ENCODE measurements around the gene DZIP3. TPM values are rescaled to one million over a fixed set of nuclear protein-coding genes. Genes with fewer than 3 reads are reported as not detected.

DZIP3 gene, protein sequence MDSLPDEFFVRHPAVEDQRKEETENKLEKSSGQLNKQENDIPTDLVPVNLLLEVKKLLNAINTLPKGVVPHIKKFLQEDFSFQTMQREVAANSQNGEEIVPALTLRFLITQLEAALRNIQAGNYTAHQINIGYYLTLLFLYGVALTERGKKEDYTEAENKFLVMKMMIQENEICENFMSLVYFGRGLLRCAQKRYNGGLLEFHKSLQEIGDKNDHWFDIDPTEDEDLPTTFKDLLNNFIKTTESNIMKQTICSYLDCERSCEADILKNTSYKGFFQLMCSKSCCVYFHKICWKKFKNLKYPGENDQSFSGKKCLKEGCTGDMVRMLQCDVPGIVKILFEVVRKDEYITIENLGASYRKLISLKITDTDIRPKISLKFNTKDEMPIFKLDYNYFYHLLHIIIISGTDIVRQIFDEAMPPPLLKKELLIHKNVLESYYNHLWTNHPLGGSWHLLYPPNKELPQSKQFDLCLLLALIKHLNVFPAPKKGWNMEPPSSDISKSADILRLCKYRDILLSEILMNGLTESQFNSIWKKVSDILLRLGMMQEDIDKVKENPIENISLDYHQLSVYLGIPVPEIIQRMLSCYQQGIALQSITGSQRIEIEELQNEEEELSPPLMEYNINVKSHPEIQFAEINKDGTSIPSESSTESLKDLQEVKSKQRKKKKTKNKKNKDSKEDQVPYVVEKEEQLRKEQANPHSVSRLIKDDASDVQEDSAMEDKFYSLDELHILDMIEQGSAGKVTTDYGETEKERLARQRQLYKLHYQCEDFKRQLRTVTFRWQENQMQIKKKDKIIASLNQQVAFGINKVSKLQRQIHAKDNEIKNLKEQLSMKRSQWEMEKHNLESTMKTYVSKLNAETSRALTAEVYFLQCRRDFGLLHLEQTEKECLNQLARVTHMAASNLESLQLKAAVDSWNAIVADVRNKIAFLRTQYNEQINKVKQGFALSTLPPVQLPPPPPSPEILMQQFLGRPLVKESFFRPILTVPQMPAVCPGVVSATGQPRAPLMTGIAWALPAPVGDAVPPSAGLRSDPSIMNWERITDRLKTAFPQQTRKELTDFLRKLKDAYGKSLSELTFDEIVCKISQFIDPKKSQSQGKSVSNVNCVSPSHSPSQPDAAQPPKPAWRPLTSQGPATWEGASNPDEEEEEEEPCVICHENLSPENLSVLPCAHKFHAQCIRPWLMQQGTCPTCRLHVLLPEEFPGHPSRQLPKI
- total RNA-seq: 14.6 TPM

DNA sequence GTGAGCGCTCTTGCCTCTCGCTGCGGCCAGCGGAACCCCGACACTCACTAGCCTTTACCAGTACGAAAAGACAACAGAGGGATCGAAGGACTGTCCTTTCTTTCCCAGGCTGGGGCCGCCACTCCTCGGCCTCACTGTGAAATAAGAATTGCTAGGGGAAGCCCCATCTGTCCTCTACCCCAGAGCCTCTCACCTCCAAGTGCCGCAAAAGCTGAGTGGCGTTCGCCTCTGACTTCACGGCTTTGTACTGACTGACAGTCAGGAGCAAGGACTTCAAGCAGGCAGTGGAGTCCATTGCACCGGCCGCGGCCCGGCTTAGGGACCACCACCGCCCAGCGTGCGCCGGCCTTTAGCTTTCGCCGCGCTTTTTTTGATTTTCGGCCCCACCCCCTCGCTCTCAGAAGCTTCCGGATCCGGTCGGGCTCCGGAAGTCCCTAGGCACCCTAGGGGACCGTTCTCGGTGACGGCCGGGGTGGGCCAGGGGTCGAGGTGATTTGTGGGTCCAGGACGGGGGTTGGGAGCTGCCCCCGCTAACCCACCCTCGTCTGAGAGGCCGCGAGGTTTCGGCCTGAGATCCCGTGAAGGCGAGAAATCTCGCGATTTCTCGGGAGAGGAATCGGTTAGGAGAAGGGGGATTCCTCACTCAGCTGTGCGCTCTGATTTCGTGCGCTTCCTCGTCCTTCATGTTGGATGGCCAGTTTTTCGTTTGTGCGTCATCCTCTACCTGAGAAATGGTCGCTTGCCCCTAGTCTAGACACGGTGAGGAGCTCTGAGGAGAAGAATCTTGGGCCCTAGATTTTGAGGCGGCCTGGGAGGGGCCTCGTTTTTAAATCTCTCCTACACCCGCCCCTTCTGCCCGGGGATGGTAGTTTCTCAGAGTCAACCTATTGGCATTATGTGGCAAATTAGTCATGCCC lies at the start of gene DZIP3, which contains the start of gene CIP2A:
Gene DZIP3, plus strand, starts transcription at position 642 of the 917 bp plus-strand sequence. CDS start 15,685 bp downstream, outside the sequence.
Gene CIP2A, minus strand, starts transcription at position 358 of the 917 bp plus-strand sequence. Its CDS starts 63 bp downstream, at position 295.
- H3K4me3 ChIP-seq (ENCODE audit: low read length in 3 of 3): peak within 1 kb of the TSS; percentile 95 to 96 (median 95)
- H3K27me3 ChIP-seq (ENCODE audit: control insufficient read depth in 3 of 3, insufficient read depth in 3 of 3, low read length in 3 of 3): no peaks in the 10 kb centered on the region
- no peaks in the 10 kb centered on the region for H3K9me3 ChIP-seq (ENCODE audit: control insufficient read depth in 3 of 3, low read length in 3 of 3)
- peak within 1 kb of the TSS; percentile 90 for H3K27ac ChIP-seq (ENCODE audit: low read depth, low read length)
- peak within 1 kb of the TSS; percentile 87 to 98 (median 97) for H3K9ac ChIP-seq (ENCODE audit: low read depth in 1 of 3, low read length in 3 of 3)
- H3K36me3 ChIP-seq (ENCODE audit: control insufficient read depth in 3 of 3, insufficient read depth in 3 of 3, low read length in 3 of 3): no peaks in the 10 kb centered on the region
- peaks cover 6 to 13% (median 10%) of the 10 kb centered on the region in 3 donors for H3K4me1 ChIP-seq (ENCODE audit: control insufficient read depth in 3 of 3, insufficient read depth in 3 of 3, low read length in 3 of 3)

DNA sequence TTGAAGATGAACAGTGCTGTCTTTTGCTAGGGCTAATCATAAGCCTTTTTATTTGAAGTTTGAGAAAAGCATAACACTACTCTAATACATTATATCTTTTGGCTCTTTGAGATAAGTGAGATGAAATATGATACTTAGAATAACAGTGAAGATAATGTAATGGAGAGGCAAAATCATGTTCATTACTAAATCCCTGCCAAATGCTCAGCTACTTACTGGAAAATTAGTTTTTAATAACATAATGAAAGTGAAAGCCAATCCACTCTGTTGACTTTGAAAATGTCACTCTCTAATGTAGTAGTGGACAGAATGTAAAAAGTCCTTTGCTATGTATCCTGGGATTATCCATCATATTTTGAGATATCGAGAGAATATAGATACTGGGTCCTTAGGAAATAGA lies 43.3 kb upstream of the DZIP3 start:
- no peaks in the 10 kb centered on the region for H3K4me1 ChIP-seq (ENCODE audit: control insufficient read depth in 3 of 3, insufficient read depth in 3 of 3, low read length in 3 of 3)
- H3K9me3 ChIP-seq (ENCODE audit: control insufficient read depth in 3 of 3, low read length in 3 of 3): no peaks in the 10 kb centered on the region
- no peaks in the 10 kb centered on the region for H3K36me3 ChIP-seq (ENCODE audit: control insufficient read depth in 3 of 3, insufficient read depth in 3 of 3, low read length in 3 of 3)
- H3K27ac ChIP-seq (ENCODE audit: low read depth, low read length): no peak overlapping the region
- H3K9ac ChIP-seq (ENCODE audit: low read depth in 1 of 3, low read length in 3 of 3): peak overlapping the region in 1 of 3 donors; percentile 66
- H3K27me3 ChIP-seq (ENCODE audit: control insufficient read depth in 3 of 3, insufficient read depth in 3 of 3, low read length in 3 of 3): no peaks in the 10 kb centered on the region
- peak overlapping the region in 2 of 3 donors; percentile 24 to 45 for H3K4me3 ChIP-seq (ENCODE audit: low read length in 3 of 3)

DNA sequence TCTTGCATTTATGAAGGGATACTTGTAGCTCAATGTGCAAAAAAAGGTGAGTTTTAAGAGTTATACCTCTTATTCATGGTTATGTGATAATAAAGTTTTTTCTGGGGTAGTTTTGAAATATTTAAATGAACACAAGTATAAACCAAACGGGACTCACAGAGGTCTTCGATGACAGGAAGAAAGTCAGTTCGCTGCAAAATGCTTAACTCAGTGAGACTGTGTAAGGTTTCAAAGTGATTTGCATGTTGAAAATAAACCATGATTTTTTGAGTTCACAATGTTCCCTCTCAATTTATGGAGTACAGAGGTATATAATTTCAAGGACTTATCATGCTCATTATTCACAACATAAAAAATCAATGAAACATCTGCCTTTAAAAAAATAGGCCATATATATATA lies 42.8 kb upstream of the DZIP3 start:
- no peaks in the 10 kb centered on the region for H3K27me3 ChIP-seq (ENCODE audit: control insufficient read depth in 3 of 3, insufficient read depth in 3 of 3, low read length in 3 of 3)
- peak overlapping the region in 2 of 3 donors; percentile 24 to 45 for H3K4me3 ChIP-seq (ENCODE audit: low read length in 3 of 3)
- H3K9ac ChIP-seq (ENCODE audit: low read depth in 1 of 3, low read length in 3 of 3): no peak overlapping the region
- no peaks in the 10 kb centered on the region for H3K9me3 ChIP-seq (ENCODE audit: control insufficient read depth in 3 of 3, low read length in 3 of 3)
- no peak overlapping the region for H3K27ac ChIP-seq (ENCODE audit: low read depth, low read length)
- no peaks in the 10 kb centered on the region for H3K36me3 ChIP-seq (ENCODE audit: control insufficient read depth in 3 of 3, insufficient read depth in 3 of 3, low read length in 3 of 3)
- no peaks in the 10 kb centered on the region for H3K4me1 ChIP-seq (ENCODE audit: control insufficient read depth in 3 of 3, insufficient read depth in 3 of 3, low read length in 3 of 3)

DNA sequence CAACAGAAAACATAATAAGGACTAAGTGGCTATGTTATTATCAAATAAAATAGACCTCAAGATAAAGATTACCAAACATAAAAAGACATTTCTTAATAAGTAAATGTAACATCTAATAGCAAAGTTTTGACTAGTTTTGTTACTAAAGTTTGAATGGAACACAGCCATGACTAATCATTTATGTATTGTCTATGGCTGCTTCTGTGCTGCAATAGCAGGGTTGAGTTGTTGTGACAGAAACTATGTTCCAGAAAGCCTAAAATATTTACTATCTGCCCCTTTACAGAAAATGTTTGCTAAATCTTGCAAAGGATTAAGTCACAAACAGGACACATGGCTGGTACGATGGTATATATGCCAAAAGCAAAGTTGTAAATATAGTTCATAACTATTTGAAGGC lies 41.2 kb upstream of the DZIP3 start:
- no peaks in the 10 kb centered on the region for H3K36me3 ChIP-seq (ENCODE audit: control insufficient read depth in 3 of 3, insufficient read depth in 3 of 3, low read length in 3 of 3)
- H3K4me3 ChIP-seq (ENCODE audit: low read length in 3 of 3): no peak overlapping the region
- no peaks in the 10 kb centered on the region for H3K9me3 ChIP-seq (ENCODE audit: control insufficient read depth in 3 of 3, low read length in 3 of 3)
- no peaks in the 10 kb centered on the region for H3K4me1 ChIP-seq (ENCODE audit: control insufficient read depth in 3 of 3, insufficient read depth in 3 of 3, low read length in 3 of 3)
- H3K9ac ChIP-seq (ENCODE audit: low read depth in 1 of 3, low read length in 3 of 3): no peak overlapping the region
- no peak overlapping the region for H3K27ac ChIP-seq (ENCODE audit: low read depth, low read length)
- H3K27me3 ChIP-seq (ENCODE audit: control insufficient read depth in 3 of 3, insufficient read depth in 3 of 3, low read length in 3 of 3): no peaks in the 10 kb centered on the region

DNA sequence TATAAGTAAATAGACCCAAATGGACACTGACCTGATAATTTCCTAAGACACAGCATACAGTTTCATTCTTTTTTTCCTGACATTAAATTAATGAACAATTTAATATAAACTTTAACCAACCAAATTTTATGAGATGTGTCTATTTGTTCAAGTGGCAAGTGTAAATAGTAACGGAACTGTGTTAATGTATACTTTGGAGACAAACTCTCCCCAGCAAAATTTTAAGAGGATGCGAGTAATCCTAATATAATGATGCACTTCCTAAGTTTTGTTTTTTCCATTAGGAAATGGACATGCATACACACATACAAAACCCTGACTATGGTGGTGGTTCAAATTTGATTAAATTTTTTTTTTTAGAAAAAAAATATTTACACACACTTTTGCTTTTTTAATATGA lies 40.6 kb upstream of the DZIP3 start:
- Histone ChIP-seq H3K27me3 (ENCODE audit: control insufficient read depth in 3 of 3, insufficient read depth in 3 of 3, low read length in 3 of 3) (no peaks in the 10 kb centered on the region), H3K4me1 (ENCODE audit: control insufficient read depth in 3 of 3, insufficient read depth in 3 of 3, low read length in 3 of 3) (no peaks in the 10 kb centered on the region)

DNA sequence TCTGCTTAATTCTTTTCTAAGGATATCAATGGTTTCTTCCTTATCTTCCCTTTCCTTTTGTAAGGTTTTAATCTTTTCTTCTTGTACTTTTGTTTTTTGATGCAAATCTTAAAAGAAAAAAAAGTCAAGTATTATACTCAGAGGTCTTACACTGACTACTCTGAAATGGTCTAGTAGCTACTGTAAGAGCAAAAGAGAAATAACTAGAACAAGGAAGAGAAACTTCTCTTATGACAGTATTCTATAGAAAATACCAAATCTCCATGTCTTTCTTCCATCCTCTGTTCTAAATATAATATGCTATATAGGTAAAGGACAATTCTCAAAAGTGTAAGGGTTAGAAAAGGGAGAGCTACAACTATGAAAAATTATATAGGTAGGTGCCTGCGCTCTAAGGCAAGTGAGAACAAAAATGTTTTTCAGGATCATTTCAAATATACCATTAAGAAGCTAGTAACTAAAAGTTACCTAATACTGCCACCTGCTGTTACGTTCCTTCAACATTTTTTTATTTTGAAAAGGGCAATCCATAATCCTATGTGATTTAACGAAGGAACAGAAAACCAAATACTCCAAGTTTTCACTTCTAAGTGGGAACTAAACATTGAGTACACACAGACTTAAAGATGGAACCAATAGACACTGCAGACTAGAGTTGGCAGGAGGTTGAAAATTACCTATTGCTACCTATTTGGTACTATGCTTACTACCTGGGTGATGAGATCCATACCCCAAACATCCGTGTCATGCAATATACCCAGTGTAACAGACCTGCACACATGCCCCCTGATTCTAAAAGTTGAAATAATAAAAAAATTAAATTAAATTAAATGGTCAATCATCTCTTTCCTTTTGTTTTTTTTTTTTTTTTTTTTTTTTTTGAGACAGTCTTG lies 37.0 kb upstream of the DZIP3 start:
- Histone ChIP-seq H3K9me3 (ENCODE audit: control insufficient read depth in 3 of 3, low read length in 3 of 3) (no peaks in the 10 kb centered on the region), H3K4me3 (ENCODE audit: low read length in 3 of 3) (no peak overlapping the region), H3K27ac (ENCODE audit: low read depth, low read length) (no peak overlapping the region)

More for the DNA sequence above, 40.6 kb upstream of the DZIP3 start:
- H3K9ac ChIP-seq (ENCODE audit: low read depth in 1 of 3, low read length in 3 of 3): no peak overlapping the region
- H3K4me3 ChIP-seq (ENCODE audit: low read length in 3 of 3): no peak overlapping the region
- H3K36me3 ChIP-seq (ENCODE audit: control insufficient read depth in 3 of 3, insufficient read depth in 3 of 3, low read length in 3 of 3): no peaks in the 10 kb centered on the region
- H3K9me3 ChIP-seq (ENCODE audit: control insufficient read depth in 3 of 3, low read length in 3 of 3): no peaks in the 10 kb centered on the region
- no peak overlapping the region for H3K27ac ChIP-seq (ENCODE audit: low read depth, low read length)

DNA sequence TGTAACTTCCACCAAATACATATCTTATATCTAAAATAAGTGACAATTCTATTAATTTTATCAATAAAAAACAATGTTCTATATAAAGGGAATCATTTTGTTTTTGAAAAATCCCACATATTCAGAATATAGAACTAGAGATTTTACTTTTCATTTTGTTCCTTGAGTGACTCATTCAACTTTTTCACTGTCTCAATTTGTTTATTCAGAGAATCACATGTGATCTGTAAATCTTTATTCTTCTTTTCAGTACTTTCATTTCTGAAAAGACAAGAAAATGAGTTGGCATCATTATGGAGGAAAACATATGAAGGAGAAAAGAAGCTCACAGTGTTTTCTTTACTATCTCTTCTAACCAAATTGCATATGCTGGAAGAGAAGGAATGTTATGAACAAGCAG lies 35.3 kb upstream of the DZIP3 start:
- Histone ChIP-seq H3K27ac (ENCODE audit: low read depth, low read length) (no peak overlapping the region), H3K4me1 (ENCODE audit: control insufficient read depth in 3 of 3, insufficient read depth in 3 of 3, low read length in 3 of 3) (no peaks in the 10 kb centered on the region), H3K27me3 (ENCODE audit: control insufficient read depth in 3 of 3, insufficient read depth in 3 of 3, low read length in 3 of 3) (no peaks in the 10 kb centered on the region), H3K4me3 (ENCODE audit: low read length in 3 of 3) (no peak overlapping the region), H3K36me3 (ENCODE audit: control insufficient read depth in 3 of 3, insufficient read depth in 3 of 3, low read length in 3 of 3) (no peaks in the 10 kb centered on the region), H3K9me3 (ENCODE audit: control insufficient read depth in 3 of 3, low read length in 3 of 3) (no peaks in the 10 kb centered on the region), H3K9ac (ENCODE audit: low read depth in 1 of 3, low read length in 3 of 3) (no peak overlapping the region)

More for the DNA sequence above, 37.0 kb upstream of the DZIP3 start:
- H3K9ac ChIP-seq (ENCODE audit: low read depth in 1 of 3, low read length in 3 of 3): no peak overlapping the region
- H3K4me1 ChIP-seq (ENCODE audit: control insufficient read depth in 3 of 3, insufficient read depth in 3 of 3, low read length in 3 of 3): no peaks in the 10 kb centered on the region
- H3K36me3 ChIP-seq (ENCODE audit: control insufficient read depth in 3 of 3, insufficient read depth in 3 of 3, low read length in 3 of 3): no peaks in the 10 kb centered on the region
- no peaks in the 10 kb centered on the region for H3K27me3 ChIP-seq (ENCODE audit: control insufficient read depth in 3 of 3, insufficient read depth in 3 of 3, low read length in 3 of 3)

DNA sequence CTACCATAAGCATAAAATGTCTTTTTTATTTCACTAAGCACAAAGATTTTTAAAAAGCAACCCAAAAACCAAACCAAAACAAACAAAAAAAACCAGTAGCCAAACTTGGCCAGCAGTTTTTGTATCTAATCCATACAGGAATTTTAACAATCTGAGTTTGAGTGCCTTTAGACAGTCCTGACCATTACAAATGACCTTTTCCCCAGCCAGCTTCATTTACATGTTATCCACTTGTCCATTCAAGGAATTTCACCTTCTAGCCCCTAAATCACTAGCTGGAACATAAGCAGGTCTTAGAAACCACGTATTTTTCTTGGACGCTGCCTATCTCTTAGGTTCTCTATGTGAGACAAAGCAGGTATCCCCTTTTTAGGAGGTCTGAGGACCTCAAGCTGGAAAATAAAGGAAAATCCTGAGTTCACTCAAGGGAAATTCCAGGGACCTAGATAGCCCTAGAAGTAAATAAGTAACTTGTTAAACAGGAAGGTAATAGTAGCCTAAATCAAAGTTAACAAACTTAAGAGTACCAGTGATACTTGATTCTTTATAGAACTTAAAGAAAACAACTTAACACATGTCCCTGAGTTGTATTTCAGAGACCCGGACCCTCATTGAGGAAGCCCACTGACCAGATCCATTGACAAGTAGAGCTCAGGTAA lies 34.5 kb upstream of the DZIP3 start:
- Histone ChIP-seq H3K27ac (ENCODE audit: low read depth, low read length) (no peak overlapping the region), H3K4me3 (ENCODE audit: low read length in 3 of 3) (no peak overlapping the region), H3K27me3 (ENCODE audit: control insufficient read depth in 3 of 3, insufficient read depth in 3 of 3, low read length in 3 of 3) (no peaks in the 10 kb centered on the region), H3K9ac (ENCODE audit: low read depth in 1 of 3, low read length in 3 of 3) (no peak overlapping the region), H3K9me3 (ENCODE audit: control insufficient read depth in 3 of 3, low read length in 3 of 3) (no peaks in the 10 kb centered on the region), H3K4me1 (ENCODE audit: control insufficient read depth in 3 of 3, insufficient read depth in 3 of 3, low read length in 3 of 3) (no peaks in the 10 kb centered on the region), H3K36me3 (ENCODE audit: control insufficient read depth in 3 of 3, insufficient read depth in 3 of 3, low read length in 3 of 3) (no peaks in the 10 kb centered on the region)
